Trophoblast cell (in vitro differentiated cells and primary cell): ENCODE results near the gene NKD1.

Experiments
- DNase-seq, 2 donors: peaks; one replicate each; pipeline ENCODE4 v3.0.0-alpha.2; 2016
- H2AFZ ChIP-seq: 2 replicates; pipeline ENCODE4 v1.6.1; 2013; ENCODE audit warnings: low read length, moderate library complexity, mild to moderate bottlenecking; ENCODE audit not compliant: insufficient read depth, poor library complexity
- H2AK5ac ChIP-seq: 2 replicates; pipeline ENCODE4 v1.6.1; 2013; ENCODE audit warnings: mild to moderate bottlenecking, low read length
- H2BK120ac ChIP-seq: 2 replicates; pipeline ENCODE4 v1.6.1; 2013; ENCODE audit warnings: low read length, mild to moderate bottlenecking, moderate library complexity; ENCODE audit not compliant: insufficient read depth, poor library complexity
- H2BK12ac ChIP-seq: 2 replicates; pipeline ENCODE4 v1.6.1; 2013; ENCODE audit warnings: mild to moderate bottlenecking, low read length, moderate library complexity
- H2BK5ac ChIP-seq: 2 replicates; pipeline ENCODE4 v1.6.1; 2013; ENCODE audit warnings: low read length, low read depth, moderate library complexity, mild to moderate bottlenecking; ENCODE audit not compliant: poor library complexity
- H3K14ac ChIP-seq: 2 replicates; pipeline ENCODE4 v1.6.1; 2013; ENCODE audit warnings: mild to moderate bottlenecking, low read length
- H3K18ac ChIP-seq: 2 replicates; pipeline ENCODE4 v1.6.1; 2013; ENCODE audit warnings: mild to moderate bottlenecking, low read length
- H3K23ac ChIP-seq: 2 replicates; pipeline ENCODE4 v1.6.1; 2013; ENCODE audit warnings: low read length
- H3K27ac ChIP-seq: 2 replicates; pipeline ENCODE4 v1.5.1; 2013; ENCODE audit warnings: low read depth, mild to moderate bottlenecking, inconsistent platforms, low read length, moderate library complexity
- H3K27me3 ChIP-seq: 2 replicates; pipeline ENCODE4 v1.6.1; 2013; ENCODE audit warnings: inconsistent platforms, mild to moderate bottlenecking, low read length, moderate library complexity; ENCODE audit not compliant: insufficient read depth
- H3K36me3 ChIP-seq, 2 experiments: 1 replicate in 1 of 2; 2 replicates in 1 of 2; pipeline ENCODE4 v1.6.1; 2013; ENCODE audit warnings: low read length in 2 of 2, mild to moderate bottlenecking in 2 of 2, moderate library complexity in 1 of 2; ENCODE audit not compliant: insufficient read depth in 2 of 2, control insufficient read depth in 1 of 2
- H3K4ac ChIP-seq: 2 replicates; pipeline ENCODE4 v1.6.1; 2013; ENCODE audit warnings: low read depth, mild to moderate bottlenecking, low read length, moderate library complexity
- H3K4me1 ChIP-seq, 2 experiments: 1 replicate in 1 of 2; 2 replicates in 1 of 2; pipeline ENCODE4 v1.6.1; 2013; ENCODE audit warnings: low read length in 2 of 2, mild to moderate bottlenecking in 2 of 2, moderate library complexity in 1 of 2; ENCODE audit not compliant: insufficient read depth in 2 of 2, control insufficient read depth in 1 of 2
- H3K4me2 ChIP-seq: 2 replicates; pipeline ENCODE4 v1.6.1; 2013; ENCODE audit warnings: inconsistent platforms, mild to moderate bottlenecking, low read length, moderate library complexity
- H3K4me3 ChIP-seq: 2 replicates; pipeline ENCODE4 v1.5.1; 2013; ENCODE audit warnings: mild to moderate bottlenecking, low read depth, low read length, inconsistent platforms
- H3K79me1 ChIP-seq: one replicate; pipeline ENCODE4 v1.6.1; 2013; ENCODE audit warnings: low read length
- H3K79me2 ChIP-seq: 2 replicates; pipeline ENCODE4 v1.6.1; 2013; ENCODE audit warnings: low read length, mild to moderate bottlenecking; ENCODE audit not compliant: control insufficient read depth, insufficient read depth, poor library complexity
- H3K9ac ChIP-seq: 2 replicates; pipeline ENCODE4 v1.6.1; 2013; ENCODE audit warnings: mild to moderate bottlenecking, low read length
- H3K9me3 ChIP-seq: 2 replicates; pipeline ENCODE4 v1.6.1; 2013; ENCODE audit warnings: low read depth, mild to moderate bottlenecking, control low read depth, inconsistent platforms, low read length; ENCODE audit not compliant: insufficient read depth
- H4K12ac ChIP-seq: 2 replicates; pipeline ENCODE4 v1.6.1; 2013; ENCODE audit warnings: low read depth, mild to moderate bottlenecking, low read length, moderate library complexity
- H4K8ac ChIP-seq: 2 replicates; pipeline ENCODE4 v1.6.1; 2013; ENCODE audit warnings: low read depth, mild to moderate bottlenecking, low read length, moderate library complexity
- H4K91ac ChIP-seq: one replicate; pipeline ENCODE4 v1.6.1; 2013; ENCODE audit warnings: low read depth, mild to moderate bottlenecking, low read length, moderate library complexity
- WGBS: extraction: QIAGEN DNeasy Blood & Tissue Kit; methylation state at CpG from one replicate; pipeline ENCODE4 v1.1.7; 2013; ENCODE audit warnings: missing lambda C conversion rate; ENCODE audit not compliant: insufficient read length, insufficient coverage; ENCODE audit errors: extremely low coverage; 5-methylcytosine and 5-hydroxymethylcytosine counted together

The NKD1 gene

DNA sequence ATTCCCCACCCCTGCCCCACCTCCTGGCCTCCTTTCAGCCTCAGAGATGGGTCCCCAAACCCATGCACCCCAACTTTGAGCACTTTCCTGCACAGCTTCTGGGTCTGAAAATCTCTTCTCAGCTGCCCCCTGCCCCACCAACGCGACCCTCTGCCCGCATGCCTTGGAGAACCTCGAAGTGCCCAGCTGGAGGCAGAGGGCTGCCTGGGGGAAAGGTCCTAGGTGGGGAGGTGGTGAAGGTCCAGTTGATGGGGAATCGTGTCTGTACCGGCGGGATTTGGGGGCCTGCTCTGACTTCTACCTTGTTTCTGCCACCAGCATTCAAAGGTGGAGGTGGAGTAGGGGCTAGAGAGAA, 1.3 kb downstream of the NKD1 start:
- Histone ChIP-seq H2BK12ac (no peak overlapping the region), H2BK5ac (no peak overlapping the region), H4K12ac (no peak overlapping the region), H4K8ac (no peak overlapping the region), H3K14ac (no peak overlapping the region), H2BK120ac (no peak overlapping the region), H3K4me1 (peaks cover 4 to 5% of the 10 kb centered on the region in 2 experiments), H3K4me2 (peak overlapping the region; percentile 98), H3K79me2 (no peaks in the 10 kb centered on the region), H2AFZ (no peak overlapping the region), H2AK5ac (no peak overlapping the region), H3K18ac (no peak overlapping the region), H4K91ac (no peak overlapping the region), H3K79me1 (peaks cover 5% of the 10 kb centered on the region), H3K27me3 (peaks cover 11% of the 10 kb centered on the region), H3K27ac (no peak overlapping the region), H3K23ac (no peak overlapping the region), H3K4me3 (no peak overlapping the region), H3K9me3 (no peaks in the 10 kb centered on the region), H3K36me3 (no peaks in the 10 kb centered on the region), H3K9ac (no peak overlapping the region), H3K4ac (no peak overlapping the region)
- no CpG with 5 or more reads among the region's 7 CpGs for WGBS
- no peak for DNase-seq

DNA sequence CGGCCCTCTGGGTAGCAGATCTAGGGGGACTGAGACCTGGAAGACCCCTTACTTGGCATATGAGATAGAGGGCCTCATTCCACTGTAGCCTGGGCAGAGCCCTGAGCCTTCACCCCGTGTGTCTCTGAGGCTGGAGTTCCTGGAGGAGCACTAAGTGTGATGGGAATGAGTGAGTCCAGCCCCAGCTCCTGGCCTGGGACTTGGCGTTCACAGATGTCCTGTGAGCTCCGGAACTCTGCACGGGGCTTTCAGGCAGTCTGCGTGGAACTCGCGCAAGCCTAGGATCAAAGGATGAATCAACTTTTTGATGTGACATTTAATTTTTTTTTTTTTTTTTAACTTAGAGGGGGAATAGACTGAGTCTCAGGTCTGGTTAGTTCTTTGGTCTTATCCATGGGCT, 1.8 kb downstream of the NKD1 start:
- H3K18ac ChIP-seq, result no peak overlapping the region
- no peak overlapping the region for H4K91ac ChIP-seq
- no peak overlapping the region for H2BK120ac ChIP-seq
- H2BK5ac ChIP-seq, result no peak overlapping the region
- no peak overlapping the region for H3K4me3 ChIP-seq
- no peak overlapping the region for H2AFZ ChIP-seq
- H2BK12ac ChIP-seq, result no peak overlapping the region
- H3K14ac ChIP-seq, result no peak overlapping the region
- no peak overlapping the region for H3K4ac ChIP-seq
- H3K27me3 ChIP-seq, result peaks cover 11% of the 10 kb centered on the region
- peaks cover 4 to 5% of the 10 kb centered on the region in 2 experiments for H3K4me1 ChIP-seq
- H4K12ac ChIP-seq, result no peak overlapping the region
- peaks cover 5% of the 10 kb centered on the region for H3K79me1 ChIP-seq
- no peak overlapping the region for H3K27ac ChIP-seq
- H3K79me2 ChIP-seq, result no peaks in the 10 kb centered on the region
- H3K9ac ChIP-seq, result no peak overlapping the region
- no CpG with 5 or more reads among the region's 8 CpGs for WGBS
- H3K36me3 ChIP-seq, result no peaks in the 10 kb centered on the region
- peak overlapping the region; percentile 0 for H3K4me2 ChIP-seq
- H3K23ac ChIP-seq, result no peak overlapping the region
- no peak overlapping the region for H2AK5ac ChIP-seq
- H4K8ac ChIP-seq, result no peak overlapping the region
- no peak for DNase-seq
- H3K9me3 ChIP-seq, result no peaks in the 10 kb centered on the region

DNA sequence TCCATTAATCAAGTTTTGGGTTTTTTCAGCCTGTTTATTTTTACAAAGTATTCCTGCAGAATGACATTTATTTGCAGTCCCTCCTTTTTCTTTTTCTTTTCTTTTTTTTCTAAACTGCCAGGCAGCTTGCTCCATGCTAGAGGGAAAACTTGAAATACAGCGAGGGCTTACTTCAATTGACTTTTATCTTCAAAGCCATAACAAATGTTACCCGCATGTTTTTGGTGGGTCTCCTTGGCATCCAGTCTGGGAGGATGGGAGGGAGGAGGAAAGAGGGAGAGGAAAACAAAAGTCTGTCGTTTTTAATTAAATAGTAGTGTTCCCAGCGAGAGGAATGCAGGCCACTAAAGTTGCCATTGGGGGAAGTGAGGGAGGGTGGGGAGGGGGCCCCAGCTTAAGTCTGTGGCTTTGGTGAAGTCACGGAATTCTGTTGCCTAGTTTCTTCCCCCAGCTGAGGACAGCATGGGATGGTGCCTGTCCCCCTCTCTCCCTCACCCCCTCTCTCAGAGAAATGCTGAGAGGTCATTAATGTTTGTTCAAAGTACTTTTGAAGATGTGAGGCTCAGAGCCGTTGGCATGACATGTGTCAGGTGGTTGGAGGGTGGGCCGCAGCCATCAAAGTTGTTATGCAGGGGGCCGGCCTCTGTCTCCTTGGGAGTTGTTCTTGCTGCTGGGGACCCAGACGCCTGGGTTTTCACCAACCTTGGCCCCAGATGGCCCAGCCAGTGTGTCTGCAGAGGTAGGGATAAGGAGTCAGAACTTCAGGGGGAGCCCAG, 2.9 kb downstream of the NKD1 start:
- Histone ChIP-seq H2BK5ac (no peak overlapping the region), H3K23ac (no peak overlapping the region), H3K18ac (no peak overlapping the region), H4K8ac (no peak overlapping the region), H3K14ac (no peak overlapping the region), H3K4me3 (no peak overlapping the region), H3K4ac (no peak overlapping the region), H2AFZ (no peak overlapping the region), H3K9ac (no peak overlapping the region), H3K4me2 (no peak overlapping the region), H4K12ac (no peak overlapping the region), H3K79me1 (peaks cover 5% of the 10 kb centered on the region), H3K27ac (no peak overlapping the region), H2BK12ac (no peak overlapping the region), H4K91ac (no peak overlapping the region), H3K36me3 (no peaks in the 10 kb centered on the region), H3K27me3 (peaks cover 11% of the 10 kb centered on the region), H2BK120ac (no peak overlapping the region), H2AK5ac (no peak overlapping the region), H3K4me1 (peaks cover 4 to 5% of the 10 kb centered on the region in 2 experiments), H3K9me3 (no peaks in the 10 kb centered on the region), H3K79me2 (no peaks in the 10 kb centered on the region)
- DNase-seq, result no peak
- no CpG with 5 or more reads among the region's 9 CpGs for WGBS

DNA sequence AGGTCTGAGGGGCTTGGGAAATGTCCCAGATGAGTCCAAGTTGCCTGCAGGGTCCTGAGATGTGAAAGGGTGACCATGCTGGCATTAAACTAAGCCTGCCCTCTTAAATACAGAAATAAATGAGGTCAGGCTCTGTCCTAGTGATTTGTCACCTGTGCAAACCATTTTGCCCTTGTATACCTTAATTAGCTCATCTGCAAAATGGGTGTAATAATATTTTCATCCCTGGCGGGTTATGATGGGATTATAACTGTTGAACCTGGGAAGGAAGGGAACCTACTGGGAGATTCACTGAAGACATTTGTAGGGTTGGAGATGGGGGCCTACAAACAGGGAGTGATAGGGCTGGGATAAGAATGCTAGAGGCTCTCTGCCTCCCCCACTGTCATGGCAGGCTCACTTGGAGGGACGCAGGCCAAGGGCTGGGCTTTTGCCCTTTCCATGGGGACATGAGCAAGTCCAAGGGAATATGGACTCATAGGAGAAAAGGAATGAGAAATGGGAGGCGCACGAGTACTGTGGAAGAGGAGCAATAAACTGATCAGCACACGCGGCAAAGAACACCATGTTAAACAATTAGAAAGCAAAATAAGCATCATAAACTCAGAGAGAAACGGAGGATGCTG, 4.4 kb downstream of the NKD1 start:
- Histone ChIP-seq H3K14ac (no peak overlapping the region), H3K4me3 (no peak overlapping the region), H3K4ac (no peak overlapping the region), H3K18ac (no peak overlapping the region), H2AFZ (no peak overlapping the region), H4K91ac (no peak overlapping the region), H2BK120ac (no peak overlapping the region), H3K4me2 (no peak overlapping the region), H2BK5ac (no peak overlapping the region), H3K23ac (no peak overlapping the region), H3K9ac (no peak overlapping the region), H4K12ac (no peak overlapping the region), H3K27ac (no peak overlapping the region), H4K8ac (no peak overlapping the region), H3K36me3 (no peaks in the 10 kb centered on the region), H3K9me3 (no peaks in the 10 kb centered on the region), H3K79me1 (peaks cover 5% of the 10 kb centered on the region), H3K79me2 (no peaks in the 10 kb centered on the region), H3K4me1 (peaks cover 0 to 5% of the 10 kb centered on the region in 2 experiments), H3K27me3 (peaks cover 9% of the 10 kb centered on the region), H2AK5ac (no peak overlapping the region), H2BK12ac (no peak overlapping the region)
- WGBS, result no CpG with 5 or more reads among the region's 7 CpGs
- no peak for DNase-seq
